Stomach (tissue), 9 donors: ENCODE data around the gene CASP7. TPM values are rescaled to one million over a fixed set of nuclear protein-coding genes. Genes with fewer than 3 reads are reported as not detected.
"Not testable (repeated sequence)": the region's sequence is repeated elsewhere in the genome, so short reads cannot be mapped to it uniquely, and the experiment has no call there.

Experiments
- DNase-seq, 2 donors: peaks; one replicate each; pipeline versions ENCODE4 v3.0.0 to v3.0.0-alpha.2; 2013 to 2019
- H3K27ac ChIP-seq, 5 donors: fragments of 200-600 bp in 4 of 5; sonication (generic) in 4 of 5; one replicate each; pipeline ENCODE4 v1.5.1; 2013 to 2019; ENCODE audit warnings: mild to moderate bottlenecking in 1 of 5, moderate library complexity in 1 of 5
- H3K27me3 ChIP-seq, 3 donors: fragments of 200-600 bp; sonication (generic); one replicate each; pipeline ENCODE4 v1.5.1; 2017 to 2019; ENCODE audit warnings: mixed run types in 1 of 3
- H3K36me3 ChIP-seq, 4 donors: fragments of 200-600 bp; sonication (generic); 1 replicate in 3 of 4; 2 replicates in 1 of 4; pipeline ENCODE4 v1.5.1; 2016 to 2019
- H3K4me1 ChIP-seq, 4 donors: fragments of 200-600 bp; sonication (generic); one replicate each; pipeline ENCODE4 v1.5.1; 2016 to 2019
- H3K4me3 ChIP-seq, 4 donors: fragments of 200-600 bp; sonication (generic) in 3 of 4; one replicate each; pipeline ENCODE4 v1.5.1; 2016 to 2019; ENCODE audit warnings: mild to moderate bottlenecking in 1 of 4
- H3K9me3 ChIP-seq, 4 donors: fragments of 200-600 bp; sonication (generic); one replicate each; pipeline ENCODE4 v1.5.1; 2016 to 2019
- CTCF ChIP-seq, 7 experiments: fragments of 450-650 bp in 4 of 7; fragments of 200-600 bp in 3 of 7; sonication (generic) in 3 of 7; IDR thresholded peaks; one replicate each; pipeline ENCODE4 v1.5.1; 2016 to 2019; ENCODE audit warnings: antibody characterized with exemption in 7 of 7, control low read depth in 2 of 7, mild to moderate bottlenecking in 1 of 7
- EP300 ChIP-seq: sonication (generic); formaldehyde crosslinking; IDR thresholded peaks from one replicate; pipeline ENCODE4 v1.6.1; 2017; ENCODE audit warnings: antibody characterized with exemption
- POLR2A ChIP-seq, 4 donors: fragments of 450-650 bp; IDR thresholded peaks; one replicate each; pipeline ENCODE4 v1.6.1; 2016; ENCODE audit warnings: antibody characterized with exemption in 4 of 4, control low read depth in 2 of 4, mild to moderate bottlenecking in 1 of 4, moderate library complexity in 1 of 4
- POLR2AphosphoS5 ChIP-seq, 3 donors: sonication (generic); formaldehyde crosslinking; IDR thresholded peaks; one replicate each; pipeline ENCODE4 v1.6.1; 2016; ENCODE audit warnings: antibody characterized with exemption in 3 of 3
- WGBS, 5 donors: extraction: QIAGEN DNeasy Blood & Tissue Kit in 3 of 5; methylation state at CpG; one replicate each; pipeline versions ENCODE4 v1.1.5 to v1.1.7; 2013 to 2018; 5-methylcytosine and 5-hydroxymethylcytosine counted together
- intact Hi-C: fragments of 100-400 bp; cut with DNase I; formaldehyde crosslinking; loops from one replicate; pipeline ENCODE4 v1.15.1; 2023; ENCODE audit warnings: low total_unique reads
- polyA plus RNA-seq, 3 donors: library from polyadenylated mRNA; stranded (reverse); fragments of 200-250 nt; gene quantifications; one replicate each; pipeline ENCODE4 v1.2.3, GENCODE V29; 2013
- total RNA-seq, 5 donors: library from RNA; depleted of rRNA; stranded (reverse); fragments of >200 nt; gene quantifications; one replicate each; pipeline versions ENCODE4 v1.1.0 to v1.2.3, GENCODE V29; 2014 to 2016
- donor health status: healthy with polysubstance abuse.
- donor health status: Bipolar disorder and iron deficiency.
- donor health status: healthy.

CASP7 gene
- total and polyA plus RNA-seq, 8 donors: 15.1 to 77.9 (median 24.0) TPM

- Histone ChIP-seq H3K27ac (no peak overlapping the region), H3K9me3 (no peaks in the 10 kb centered on the region), H3K27me3 (no peaks in the 10 kb centered on the region), H3K36me3 (no peaks in the 10 kb centered on the region), H3K4me1 (peaks cover 0 to 11% (median 9%) of the 10 kb centered on the region in 4 donors), H3K4me3 (no peak overlapping the region)
- no peak for DNase-seq
- WGBS, 5 donors: 43 to 73% (median 51%) methylated on average over 4 of the region's 4 CpGs
- intact Hi-C loops: no loop called here
- no peak for TF ChIP-seq POLR2AphosphoS5 (IDR thresholded peaks at IDR 0.05)
- TF ChIP-seq CTCF (IDR thresholded peaks at IDR 0.05): no peak
- TF ChIP-seq POLR2A (IDR thresholded peaks at IDR 0.05): no peak
- TF ChIP-seq EP300: no peak
Observed at GRCh38 chr10:113770346-113770745, 90.6 kb downstream of the CASP7 start.

GRCh38 chr10:113771131-113771530 is 91.4 kb downstream of the CASP7 start:
- H3K9me3 ChIP-seq, H3K27ac ChIP-seq, H3K4me3 ChIP-seq, H3K36me3 ChIP-seq, H3K4me1 ChIP-seq, H3K27me3 ChIP-seq, DNase-seq, intact Hi-C loops: not testable (repeated sequence)
- WGBS, 5 donors: 64 to 83% (median 73%) methylated on average over 3 of the region's 3 CpGs

GRCh38 chr10:113775686-113776294 is 96.1 kb downstream of the CASP7 start:
- DNase-seq: no peak
- Histone ChIP-seq H3K4me1 (peaks cover 0 to 6% (median 0%) of the 10 kb centered on the region in 4 donors), H3K27ac (no peak overlapping the region), H3K9me3 (no peaks in the 10 kb centered on the region), H3K36me3 (no peaks in the 10 kb centered on the region), H3K4me3 (no peak overlapping the region), H3K27me3 (no peaks in the 10 kb centered on the region)
- WGBS, 5 donors: 49 to 81% (median 70%) methylated on average over 4 of the region's 4 CpGs
- intact Hi-C loops: no loop called here
- TF ChIP-seq POLR2AphosphoS5 (IDR thresholded peaks at IDR 0.05): no peak
- TF ChIP-seq POLR2A (IDR thresholded peaks at IDR 0.05): no peak
- no peak for TF ChIP-seq CTCF (IDR thresholded peaks at IDR 0.05)
- TF ChIP-seq EP300: no peak

- H3K4me3 ChIP-seq: no peak overlapping the region
- no peak for DNase-seq
- no peak overlapping the region for H3K27ac ChIP-seq
- intact Hi-C loops: no loop called here
- H3K4me1 ChIP-seq: peaks cover 0 to 6% (median 0%) of the 10 kb centered on the region in 4 donors
- no peaks in the 10 kb centered on the region for H3K36me3 ChIP-seq
- WGBS, 5 donors: 69 to 83% (median 74%) methylated on average over 1 of the region's 1 CpG
- H3K9me3 ChIP-seq: no peaks in the 10 kb centered on the region
- H3K27me3 ChIP-seq: no peaks in the 10 kb centered on the region
- no peak for TF ChIP-seq EP300
- no peak for TF ChIP-seq POLR2AphosphoS5 (IDR thresholded peaks at IDR 0.05)
- TF ChIP-seq POLR2A (IDR thresholded peaks at IDR 0.05): no peak
- TF ChIP-seq CTCF (IDR thresholded peaks at IDR 0.05): no peak
Observed at GRCh38 chr10:113776553-113776952, 96.8 kb downstream of the CASP7 start.

Other genes with a start within 250 kb of the CASP7 start
- gene HABP2, start 126.9 kb upstream of the CASP7 start, total RNA-seq: 10 to 100 TPM in 1 of 5 donors, 1 to 10 TPM in 2, not detected in 2; 2.0 to 11.4 (median 2.2) TPM
- 1 to 10 TPM in 2 of 3 donors, under 1 TPM in 1; 0.76 to 9.2 (median 5.3) TPM for gene HABP2, start 126.9 kb upstream of the CASP7 start, polyA plus RNA-seq
- gene NRAP, start 15.9 kb upstream of the CASP7 start, total RNA-seq: under 1 TPM in 1 of 5 donors, not detected in 4; 0.18 TPM
- gene NRAP, start 15.9 kb upstream of the CASP7 start, polyA plus RNA-seq: under 1 TPM; 0.03 to 0.92 (median 0.19) TPM
- 1 to 10 TPM in 4 of 5 donors, not detected in 1; 1.3 to 2.9 (median 1.7) TPM for gene PLEKHS1, start 71.8 kb downstream of the CASP7 start, total RNA-seq
- 1 to 10 TPM in 2 of 3 donors, under 1 TPM in 1; 0.46 to 1.7 (median 1.1) TPM for gene PLEKHS1, start 71.8 kb downstream of the CASP7 start, polyA plus RNA-seq
- gene DCLRE1A, start 174.2 kb downstream of the CASP7 start, total RNA-seq: 10 to 100 TPM in 2 of 5 donors, 1 to 10 TPM in 3; 2.0 to 11.7 (median 5.2) TPM
- gene DCLRE1A, start 174.2 kb downstream of the CASP7 start, polyA plus RNA-seq: 1 to 10 TPM; 2.8 to 3.7 (median 3.5) TPM
- 100 to 1,000 TPM in 1 of 5 donors, 10 to 100 TPM in 4; 12.3 to 112 (median 25.4) TPM for gene NHLRC2, start 174.7 kb downstream of the CASP7 start, total RNA-seq
- gene NHLRC2, start 174.7 kb downstream of the CASP7 start, polyA plus RNA-seq: 1 to 10 TPM; 2.8 to 5.1 (median 3.2) TPM